Vagina (tissue), 2 donors: ENCODE measurements around the gene EBF3. TPM values are rescaled to one million over a fixed set of nuclear protein-coding genes. Genes with fewer than 3 reads are reported as not detected.

Experiments
- DNase-seq, 2 donors: peaks; one replicate each; pipeline ENCODE4 v3.0.0-alpha.2; 2017; ENCODE audit errors: extremely low spot score in 2 of 2
- H3K27ac ChIP-seq: fragments of 200-600 bp; sonication (generic); one replicate; pipeline ENCODE4 v1.5.1; 2019
- H3K27me3 ChIP-seq: fragments of 200-600 bp; sonication (generic); one replicate; pipeline ENCODE4 v1.5.1; 2019
- H3K36me3 ChIP-seq, 2 donors: fragments of 200-600 bp; sonication (generic); one replicate each; pipeline ENCODE4 v1.5.1; 2017 to 2019
- H3K4me1 ChIP-seq: fragments of 200-600 bp; sonication (generic); one replicate; pipeline ENCODE4 v1.5.1; 2019
- H3K4me3 ChIP-seq, 2 donors: fragments of 200-600 bp; sonication (generic); 1 replicate in 1 of 2; 2 replicates in 1 of 2; pipeline ENCODE4 v1.5.1; 2016 to 2019
- H3K9me3 ChIP-seq: fragments of 200-600 bp; sonication (generic); one replicate; pipeline ENCODE4 v1.5.1; 2019
- CTCF ChIP-seq, 3 experiments: fragments of 450-650 bp in 2 of 3; fragments of 200-600 bp in 1 of 3; sonication (generic) in 1 of 3; IDR thresholded peaks; one replicate each; pipeline ENCODE4 v1.5.1; 2017 to 2019; ENCODE audit warnings: antibody characterized with exemption in 3 of 3, mild to moderate bottlenecking in 2 of 3, moderate library complexity in 2 of 3
- POLR2A ChIP-seq, 2 donors: fragments of 450-650 bp; IDR thresholded peaks; one replicate each; pipeline ENCODE4 v1.6.1; 2017; ENCODE audit warnings: antibody characterized with exemption in 2 of 2, mild to moderate bottlenecking in 2 of 2, moderate library complexity in 2 of 2
- POLR2AphosphoS5 ChIP-seq, 2 donors: sonication (generic); formaldehyde crosslinking; IDR thresholded peaks; one replicate each; pipeline ENCODE4 v1.9.0; 2017; ENCODE audit warnings: antibody characterized with exemption in 2 of 2, mild to moderate bottlenecking in 2 of 2, low read depth in 1 of 2; ENCODE audit not compliant: insufficient read depth in 1 of 2
- intact Hi-C: fragments of 100-400 bp; cut with DNase I; formaldehyde crosslinking; loops from one replicate; pipeline ENCODE4 v1.15.1; 2023
- total RNA-seq: library from RNA; depleted of rRNA; stranded (reverse); fragments of >200 nt; gene quantifications from one replicate; pipeline ENCODE4 v1.2.3, GENCODE V29; 2016

Gene EBF3
- total RNA-seq, 1 donor from 2014 or later, result 10.6 TPM

- TF ChIP-seq CTCF (IDR thresholded peaks at IDR 0.05) (no peak), POLR2AphosphoS5 (IDR thresholded peaks at IDR 0.05; ENCODE audit: insufficient read depth in 1 of 2, low read depth in 1 of 2) (no peak), POLR2A (IDR thresholded peaks at IDR 0.05) (no peak)
- Histone ChIP-seq H3K36me3 (no peaks in the 10 kb centered on the region), H3K4me1 (no peaks in the 10 kb centered on the region), H3K27ac (no peak overlapping the region), H3K4me3 (no peak overlapping the region), H3K27me3 (no peaks in the 10 kb centered on the region), H3K9me3 (no peaks in the 10 kb centered on the region)
- no peak for DNase-seq
- intact Hi-C loops, result no loop called here
Measured at GRCh38 chr10:129881641-129882040, 82.4 kb downstream of the EBF3 start.

- H3K36me3 ChIP-seq, result no peaks in the 10 kb centered on the region
- TF ChIP-seq CTCF (IDR thresholded peaks at IDR 0.05), result no peak
- intact Hi-C loops, result no loop called here
- no peak overlapping the region for H3K27ac ChIP-seq
- no peaks in the 10 kb centered on the region for H3K27me3 ChIP-seq
- no peak overlapping the region for H3K4me3 ChIP-seq
- H3K9me3 ChIP-seq, result no peaks in the 10 kb centered on the region
- DNase-seq, result no peak
- H3K4me1 ChIP-seq, result no peaks in the 10 kb centered on the region
Measured at GRCh38 chr10:129880191-129880870, 83.7 kb downstream of the EBF3 start.

GRCh38 chr10:129879655-129880054 is 84.4 kb downstream of the EBF3 start:
- Histone ChIP-seq H3K4me1 (no peaks in the 10 kb centered on the region), H3K27me3 (no peaks in the 10 kb centered on the region), H3K36me3 (no peaks in the 10 kb centered on the region), H3K27ac (no peak overlapping the region), H3K4me3 (no peak overlapping the region), H3K9me3 (no peaks in the 10 kb centered on the region)
- TF ChIP-seq CTCF (IDR thresholded peaks at IDR 0.05), result no peak
- TF ChIP-seq POLR2A (IDR thresholded peaks at IDR 0.05), result no peak
- no peak for TF ChIP-seq POLR2AphosphoS5 (IDR thresholded peaks at IDR 0.05; ENCODE audit: insufficient read depth in 1 of 2, low read depth in 1 of 2)
- intact Hi-C loops, result no loop called here
- no peak for DNase-seq

- H3K4me3 ChIP-seq, result no peak overlapping the region
- H3K9me3 ChIP-seq, result no peaks in the 10 kb centered on the region
- H3K36me3 ChIP-seq, result no peaks in the 10 kb centered on the region
- TF ChIP-seq POLR2A (IDR thresholded peaks at IDR 0.05), result no peak
- no peak for TF ChIP-seq POLR2AphosphoS5 (IDR thresholded peaks at IDR 0.05; ENCODE audit: insufficient read depth in 1 of 2, low read depth in 1 of 2)
- no peak for TF ChIP-seq CTCF (IDR thresholded peaks at IDR 0.05)
- no peaks in the 10 kb centered on the region for H3K4me1 ChIP-seq
- DNase-seq, result no peak
- H3K27me3 ChIP-seq, result no peaks in the 10 kb centered on the region
- no peak overlapping the region for H3K27ac ChIP-seq
- intact Hi-C loops, result no loop called here
Measured at GRCh38 chr10:129878835-129879234, 85.2 kb downstream of the EBF3 start.

- Histone ChIP-seq H3K27ac (no peak overlapping the region), H3K4me3 (no peak overlapping the region), H3K36me3 (no peaks in the 10 kb centered on the region), H3K4me1 (no peaks in the 10 kb centered on the region), H3K9me3 (no peaks in the 10 kb centered on the region), H3K27me3 (no peaks in the 10 kb centered on the region)
- intact Hi-C loops, result no loop called here
- TF ChIP-seq POLR2AphosphoS5 (IDR thresholded peaks at IDR 0.05; ENCODE audit: insufficient read depth in 1 of 2, low read depth in 1 of 2) (no peak), CTCF (IDR thresholded peaks at IDR 0.05) (no peak), POLR2A (IDR thresholded peaks at IDR 0.05) (no peak)
- DNase-seq, result no peak
Measured at GRCh38 chr10:129877773-129878371, 86.2 kb downstream of the EBF3 start.
